Fibroblast of lung (primary cell): ENCODE results near the gene LMO7. TPM values are rescaled to one million over a fixed set of nuclear protein-coding genes. Genes with fewer than 3 reads are reported as not detected.

Experiments
- DNase-seq, 2 donors: peaks; one replicate each; pipeline versions ENCODE4 v3.0.0 to v3.0.0-alpha.2; 2010; ENCODE audit warnings: low read depth in 2 of 2
- H2AFZ ChIP-seq: 2 replicates; pipeline ENCODE4 v1.5.1; 2012; ENCODE audit warnings: low read length, control low read depth, inconsistent platforms
- H3K27ac ChIP-seq: 2 replicates; pipeline ENCODE4 v1.5.1; 2011; ENCODE audit warnings: low read length, control low read depth; ENCODE audit not compliant: insufficient read depth
- H3K27me3 ChIP-seq: 2 replicates; pipeline ENCODE4 v1.5.1; 2011; ENCODE audit warnings: mild to moderate bottlenecking, low read length; ENCODE audit not compliant: control insufficient read depth, insufficient read depth
- H3K36me3 ChIP-seq: 2 replicates; pipeline ENCODE4 v1.5.1; 2011; ENCODE audit warnings: low read length; ENCODE audit not compliant: control insufficient read depth, insufficient read depth
- H3K4me1 ChIP-seq: 2 replicates; pipeline ENCODE4 v1.5.1; 2011; ENCODE audit warnings: low read length; ENCODE audit not compliant: control insufficient read depth, insufficient read depth; ENCODE audit errors: extremely low read depth
- H3K4me2 ChIP-seq: 2 replicates; pipeline ENCODE4 v1.5.1; 2011; ENCODE audit warnings: low read length, control low read depth; ENCODE audit not compliant: insufficient read depth; ENCODE audit errors: extremely low read depth
- H3K4me3 ChIP-seq, 4 experiments: fragments of 200-600 bp in 1 of 4; sonication (generic) in 1 of 4; replicated peaks in 1 of 4; 2 replicates each; pipeline ENCODE4 v1.5.1; 2011 to 2016; ENCODE audit warnings: low read length in 4 of 4, low read depth in 3 of 4, mild to moderate bottlenecking in 3 of 4, control low read depth in 2 of 4, inconsistent platforms in 1 of 4, mixed read lengths in 1 of 4; ENCODE audit not compliant: insufficient read depth in 1 of 4; ENCODE audit errors: control extremely low read depth in 1 of 4
- H3K79me2 ChIP-seq: 2 replicates; pipeline ENCODE4 v1.5.1; 2012; ENCODE audit warnings: mild to moderate bottlenecking, low read length, inconsistent platforms; ENCODE audit not compliant: control insufficient read depth, insufficient read depth
- H3K9ac ChIP-seq: 2 replicates; pipeline ENCODE4 v1.5.1; 2011; ENCODE audit warnings: mild to moderate bottlenecking, low read length, control low read depth; ENCODE audit not compliant: insufficient read depth
- H3K9me3 ChIP-seq: 2 replicates; pipeline ENCODE4 v1.5.1; 2012; ENCODE audit warnings: low read depth, low read length; ENCODE audit not compliant: control insufficient read depth, insufficient read depth
- H4K20me1 ChIP-seq: 2 replicates; pipeline ENCODE4 v1.5.1; 2011; ENCODE audit warnings: low read length; ENCODE audit not compliant: control insufficient read depth, insufficient read depth; ENCODE audit errors: extremely low read depth
- EZH2 ChIP-seq: IDR thresholded peaks from 2 replicates; pipeline ENCODE4 v1.5.1; 2012; ENCODE audit warnings: low read length, control low read depth, mild to moderate bottlenecking; ENCODE audit errors: missing control alignments
- polyA plus RNA-seq, 2 donors: library from polyadenylated mRNA; depleted of rRNA in 1 of 2; stranded (reverse) in 1 of 2; unstranded in 1 of 2; fragments of >200 nt; gene quantifications; 2 replicates each; pipeline ENCODE4 v1.2.1, GENCODE V29; 2011 to 2012; ENCODE audit warnings: missing spikeins in 1 of 2
- total RNA-seq: library from RNA; depleted of rRNA; stranded (reverse); fragments of >200 nt; gene quantifications from 2 replicates; pipeline ENCODE4 v1.2.1, GENCODE V29; 2014
- TF ChIP-seq, protein P1 (sequence below), 2 donors: IDR thresholded peaks in 1 of 2; conservative IDR thresholded peaks in 1 of 2; 1 replicate in 1 of 2; 2 replicates in 1 of 2; pipeline ENCODE4 v1.5.1; 2011 to 2012; ENCODE audit warnings: low read length in 2 of 2, control low read depth in 1 of 2, inconsistent platforms in 1 of 2, low read depth in 1 of 2, mild to moderate bottlenecking in 1 of 2

The LMO7 gene
- total and polyA plus RNA-seq, 2 donors (not counting 1 experiment from before 2014, with no cell fraction given): 71.9 to 226 TPM

DNA sequence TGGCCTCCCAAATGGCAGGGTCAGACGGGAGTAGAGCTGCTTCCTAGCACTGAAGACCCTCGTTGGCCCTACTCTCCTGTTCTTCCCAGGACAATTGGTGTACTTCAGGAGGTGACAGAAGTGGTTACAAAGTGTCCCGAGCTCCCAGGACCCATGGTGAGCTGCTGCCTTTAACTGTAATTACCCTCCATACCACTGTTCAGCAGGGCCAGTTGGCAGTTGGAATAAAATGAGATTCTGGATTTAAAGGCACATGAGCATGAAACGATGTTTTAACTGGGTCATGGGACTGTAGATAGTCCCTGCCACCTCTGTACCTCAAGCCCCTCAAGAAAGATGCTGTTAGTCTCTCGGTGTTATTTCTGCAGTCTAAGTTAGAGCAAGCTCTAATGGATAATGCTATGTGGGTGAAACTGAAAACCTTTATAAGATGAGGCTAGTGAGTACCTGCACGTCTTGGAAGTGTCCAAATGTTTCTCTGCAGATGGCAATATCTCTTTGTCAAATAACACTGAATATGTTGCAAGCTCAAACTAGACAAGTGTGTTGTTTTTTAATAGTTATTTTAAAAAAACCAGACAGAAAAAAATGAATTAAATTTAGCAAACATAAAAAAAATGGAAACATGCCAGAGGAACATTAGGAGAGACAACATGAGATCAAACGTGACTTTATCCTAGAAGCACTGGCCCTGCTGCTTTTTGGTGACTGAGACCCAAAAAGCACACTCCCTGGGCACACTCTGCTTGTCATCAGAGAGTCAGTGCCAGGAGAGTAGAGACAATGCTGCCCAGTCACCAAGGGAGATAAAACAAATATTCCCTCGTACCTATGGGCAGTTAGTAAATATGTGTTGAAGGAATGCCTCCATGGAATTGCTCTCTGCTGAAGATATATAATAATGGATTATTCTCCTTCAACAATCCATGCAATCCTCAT, 266.3 kb downstream of the LMO7 start:
- no peaks in the 10 kb centered on the region for H3K9me3 ChIP-seq
- H3K27me3 ChIP-seq: no peaks in the 10 kb centered on the region
- no peaks in the 10 kb centered on the region for H3K4me1 ChIP-seq
- H4K20me1 ChIP-seq: no peaks in the 10 kb centered on the region
- TF ChIP-seq, protein P1, sequence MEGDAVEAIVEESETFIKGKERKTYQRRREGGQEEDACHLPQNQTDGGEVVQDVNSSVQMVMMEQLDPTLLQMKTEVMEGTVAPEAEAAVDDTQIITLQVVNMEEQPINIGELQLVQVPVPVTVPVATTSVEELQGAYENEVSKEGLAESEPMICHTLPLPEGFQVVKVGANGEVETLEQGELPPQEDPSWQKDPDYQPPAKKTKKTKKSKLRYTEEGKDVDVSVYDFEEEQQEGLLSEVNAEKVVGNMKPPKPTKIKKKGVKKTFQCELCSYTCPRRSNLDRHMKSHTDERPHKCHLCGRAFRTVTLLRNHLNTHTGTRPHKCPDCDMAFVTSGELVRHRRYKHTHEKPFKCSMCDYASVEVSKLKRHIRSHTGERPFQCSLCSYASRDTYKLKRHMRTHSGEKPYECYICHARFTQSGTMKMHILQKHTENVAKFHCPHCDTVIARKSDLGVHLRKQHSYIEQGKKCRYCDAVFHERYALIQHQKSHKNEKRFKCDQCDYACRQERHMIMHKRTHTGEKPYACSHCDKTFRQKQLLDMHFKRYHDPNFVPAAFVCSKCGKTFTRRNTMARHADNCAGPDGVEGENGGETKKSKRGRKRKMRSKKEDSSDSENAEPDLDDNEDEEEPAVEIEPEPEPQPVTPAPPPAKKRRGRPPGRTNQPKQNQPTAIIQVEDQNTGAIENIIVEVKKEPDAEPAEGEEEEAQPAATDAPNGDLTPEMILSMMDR (conservative IDR thresholded peaks at IDR 0.05 in 1 of 2, IDR thresholded peaks at IDR 0.05 in 1 of 2; ENCODE audit: low read depth in 1 of 2, low read length in 2 of 2): no peak
- TF ChIP-seq EZH2: no peak
- no peaks in the 10 kb centered on the region for H3K36me3 ChIP-seq
- no peak overlapping the region for H2AFZ ChIP-seq
- H3K27ac ChIP-seq: no peak overlapping the region
- no peak overlapping the region for H3K4me3 ChIP-seq
- H3K9ac ChIP-seq: no peak overlapping the region
- H3K79me2 ChIP-seq: no peaks in the 10 kb centered on the region
- no peak for DNase-seq
- H3K4me2 ChIP-seq: no peak overlapping the region

DNA sequence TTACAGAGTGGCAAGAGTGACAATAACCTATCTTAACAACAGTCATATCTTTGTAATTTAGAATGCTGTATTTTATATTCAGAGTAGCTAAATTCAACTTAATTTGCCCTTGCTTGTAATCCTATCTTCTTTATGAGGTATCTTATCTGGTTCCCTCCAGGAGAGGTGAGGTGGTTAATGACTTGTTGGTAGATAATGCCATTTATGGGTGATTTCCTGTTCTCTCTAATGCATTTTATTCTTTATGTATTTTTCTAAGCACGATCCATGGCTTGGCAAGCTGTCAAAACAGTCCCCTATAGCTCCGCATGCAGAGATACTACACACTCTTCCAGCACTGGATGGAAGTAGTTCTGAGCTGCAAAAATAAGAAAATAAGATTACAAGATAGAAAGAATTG, 267.9 kb downstream of the LMO7 start:
- Histone ChIP-seq H3K27ac (no peak overlapping the region), H2AFZ (no peak overlapping the region), H3K36me3 (no peaks in the 10 kb centered on the region), H3K9ac (no peak overlapping the region), H3K9me3 (no peaks in the 10 kb centered on the region), H3K4me2 (no peak overlapping the region), H3K27me3 (no peaks in the 10 kb centered on the region), H3K4me1 (no peaks in the 10 kb centered on the region), H3K4me3 (no peak overlapping the region), H3K79me2 (no peaks in the 10 kb centered on the region), H4K20me1 (no peaks in the 10 kb centered on the region)
- TF ChIP-seq, protein P1 (conservative IDR thresholded peaks at IDR 0.05 in 1 of 2, IDR thresholded peaks at IDR 0.05 in 1 of 2; ENCODE audit: low read depth in 1 of 2, low read length in 2 of 2): no peak
- TF ChIP-seq EZH2: no peak
- DNase-seq: no peak

DNA sequence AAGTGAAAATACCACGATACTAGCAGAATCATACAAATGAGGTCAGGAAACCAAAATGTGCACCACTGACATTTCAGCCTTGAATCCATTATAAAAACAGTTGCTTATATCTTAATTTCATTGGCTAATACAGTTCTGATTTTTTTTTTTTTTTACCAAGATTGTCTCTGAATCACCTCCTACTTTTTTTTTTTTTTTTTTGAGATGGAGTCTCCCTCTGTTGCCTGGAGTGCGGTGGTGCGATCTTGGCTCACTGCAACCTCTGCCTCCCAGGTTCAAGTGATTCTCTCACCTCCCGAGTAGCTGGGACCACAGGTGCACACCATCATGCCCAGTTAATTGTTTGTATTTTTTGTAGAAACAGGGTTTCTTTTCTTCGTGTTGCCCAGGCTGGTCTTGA, 270.2 kb downstream of the LMO7 start:
- no peaks in the 10 kb centered on the region for H3K36me3 ChIP-seq
- no peaks in the 10 kb centered on the region for H3K4me1 ChIP-seq
- H3K4me2 ChIP-seq: no peak overlapping the region
- no peak overlapping the region for H3K4me3 ChIP-seq
- no peaks in the 10 kb centered on the region for H3K79me2 ChIP-seq
- no peaks in the 10 kb centered on the region for H4K20me1 ChIP-seq
- H3K9me3 ChIP-seq: no peaks in the 10 kb centered on the region
- H3K27me3 ChIP-seq: no peaks in the 10 kb centered on the region
- DNase-seq: no peak
- TF ChIP-seq, protein P1 (conservative IDR thresholded peaks at IDR 0.05 in 1 of 2, IDR thresholded peaks at IDR 0.05 in 1 of 2; ENCODE audit: low read depth in 1 of 2, low read length in 2 of 2): no peak
- no peak for TF ChIP-seq EZH2
- no peak overlapping the region for H2AFZ ChIP-seq
- H3K27ac ChIP-seq: no peak overlapping the region
- H3K9ac ChIP-seq: no peak overlapping the region
